WTC11 (cell line): ENCODE results near the gene ZFP64. TPM values are rescaled to one million over a fixed set of nuclear protein-coding genes. Genes with fewer than 3 reads are reported as not detected.

Source experiments
- ATAC-seq: fragments of 200-7000 bp; cut with Tn5 transposase; 2 replicates; pipeline ENCODE4 v1.10.0; 2021; ENCODE audit warnings: mild to moderate bottlenecking, moderate library complexity
- CTCF ChIA-PET: fragments of 300-600 bp; sonication (Branson Sonifier 250); formaldehyde crosslinking; loops from one replicate; lab custom pipeline; 2021; ENCODE audit warnings: antibody characterized with exemption; lab: Charles Lee
- POLR2A ChIA-PET: fragments of 350-600 bp; sonication (Branson Sonifier 250); formaldehyde crosslinking; loops from one replicate; lab custom pipeline; 2021; ENCODE audit warnings: antibody characterized with exemption; lab: Charles Lee
- DNase-seq: peaks from one replicate; pipeline ENCODE4 v3.0.0; 2021; ENCODE audit warnings: low spot score
- H3K27ac Mint-ChIP-seq: 2 replicates; pipeline ENCODE4 v1.8.0; 2021; ENCODE audit warnings: mixed read lengths
- H3K27me3 Mint-ChIP-seq: 2 replicates; pipeline ENCODE4 v1.8.0; 2021; ENCODE audit warnings: low read depth, mild to moderate bottlenecking, moderate library complexity, mixed read lengths
- H3K36me3 Mint-ChIP-seq: 2 replicates; pipeline ENCODE4 v1.8.0; 2021; ENCODE audit warnings: mixed read lengths
- H3K4me1 Mint-ChIP-seq: 2 replicates; pipeline ENCODE4 v1.8.0; 2022; ENCODE audit warnings: mixed read lengths
- H3K4me3 Mint-ChIP-seq: 2 replicates; pipeline ENCODE4 v1.8.0; 2021; ENCODE audit warnings: mild to moderate bottlenecking, moderate library complexity, mixed read lengths
- H3K9me3 Mint-ChIP-seq: 2 replicates; pipeline ENCODE4 v1.8.0; 2021; ENCODE audit warnings: mixed read lengths
- ARID4B ChIP-seq: sonication (generic); formaldehyde crosslinking; IDR thresholded peaks from 2 replicates; pipeline ENCODE4 v1.8.0; 2023; ENCODE audit warnings: missing genetic modification reagents, mild to moderate bottlenecking, borderline replicate concordance
- CTCF ChIP-seq: fragments of 200-600 bp; IDR thresholded peaks from 2 replicates; pipeline ENCODE4 v1.8.0; 2022; ENCODE audit warnings: antibody characterized with exemption
- FOXK1 ChIP-seq: sonication (generic); formaldehyde crosslinking; IDR thresholded peaks from 2 replicates; pipeline ENCODE4 v1.8.0; 2022; ENCODE audit warnings: mild to moderate bottlenecking, moderate library complexity, missing genetic modification reagents
- GABPB1 ChIP-seq: sonication (generic); formaldehyde crosslinking; IDR thresholded peaks from 2 replicates; pipeline ENCODE4 v1.8.1; 2023; ENCODE audit warnings: mild to moderate bottlenecking, missing genetic modification reagents
- GTF2I ChIP-seq: fragments of 250-450 bp; sonication (Bioruptor Pico); conservative IDR thresholded peaks from 2 replicates; pipeline ENCODE4 v1.4.0; 2021; ENCODE audit warnings: mild to moderate bottlenecking
- HMGA2 ChIP-seq: fragments of 250-450 bp; sonication (Bioruptor Pico); IDR thresholded peaks from 2 replicates; pipeline ENCODE4 v1.4.0; 2021; ENCODE audit warnings: mild to moderate bottlenecking, moderate library complexity
- JAZF1 ChIP-seq: fragments of 250-450 bp; sonication (Bioruptor Pico); IDR thresholded peaks from 2 replicates; pipeline ENCODE4 v1.9.0; 2021; ENCODE audit warnings: moderate library complexity, mild to moderate bottlenecking, inconsistent platforms
- MYBL2 ChIP-seq: sonication (generic); formaldehyde crosslinking; IDR thresholded peaks from 2 replicates; pipeline ENCODE4 v1.8.1; 2023; ENCODE audit warnings: mild to moderate bottlenecking, moderate library complexity, missing genetic modification reagents
- NFYB ChIP-seq: sonication (generic); formaldehyde crosslinking; conservative IDR thresholded peaks from 2 replicates; pipeline ENCODE4 v1.8.0; 2022; ENCODE audit warnings: low read depth, missing genetic modification reagents
- NR1H2 ChIP-seq: sonication (generic); formaldehyde crosslinking; IDR thresholded peaks from 2 replicates; pipeline ENCODE4 v1.9.0; 2021; ENCODE audit warnings: mild to moderate bottlenecking, moderate library complexity, missing genetic modification reagents
- NR2C2 ChIP-seq: sonication (generic); formaldehyde crosslinking; IDR thresholded peaks from 2 replicates; pipeline ENCODE4 v1.8.0; 2022; ENCODE audit warnings: mild to moderate bottlenecking, missing genetic modification reagents
- SMAD3 ChIP-seq: sonication (generic); formaldehyde crosslinking; IDR thresholded peaks from 2 replicates; pipeline ENCODE4 v1.8.0; 2022; ENCODE audit warnings: missing genetic modification reagents, mild to moderate bottlenecking, borderline replicate concordance
- SP1 ChIP-seq: sonication (generic); formaldehyde crosslinking; conservative IDR thresholded peaks from 2 replicates; pipeline ENCODE4 v1.8.1; 2022; ENCODE audit warnings: missing genetic modification reagents
- ZBTB43 ChIP-seq: sonication (generic); formaldehyde crosslinking; IDR thresholded peaks from 2 replicates; pipeline ENCODE4 v1.8.1; 2023; ENCODE audit warnings: mild to moderate bottlenecking, missing genetic modification reagents
- ZNF121 ChIP-seq: sonication (generic); formaldehyde crosslinking; IDR thresholded peaks from 2 replicates; pipeline ENCODE4 v1.8.0; 2023; ENCODE audit warnings: missing genetic modification reagents
- ZNF232 ChIP-seq: sonication (generic); formaldehyde crosslinking; IDR thresholded peaks from 2 replicates; pipeline ENCODE4 v1.8.0; 2022; ENCODE audit warnings: mild to moderate bottlenecking, missing genetic modification reagents
- ZNF512 ChIP-seq: sonication (generic); formaldehyde crosslinking; IDR thresholded peaks from 2 replicates; pipeline ENCODE4 v1.8.1; 2022; ENCODE audit warnings: missing genetic modification reagents, borderline replicate concordance
- total RNA-seq: library from RNA; stranded (reverse); gene quantifications from 3 replicates; pipeline ENCODE4 v1.2.3, GENCODE V29; 2021
- TF ChIP-seq, protein P1 (sequence below): sonication (generic); formaldehyde crosslinking; IDR thresholded peaks from 2 replicates; pipeline ENCODE4 v1.8.0; 2023; ENCODE audit warnings: missing genetic modification reagents

ZFP64 gene
- total RNA-seq, 1 experiment from 2014 or later: 26.1 TPM

DNA sequence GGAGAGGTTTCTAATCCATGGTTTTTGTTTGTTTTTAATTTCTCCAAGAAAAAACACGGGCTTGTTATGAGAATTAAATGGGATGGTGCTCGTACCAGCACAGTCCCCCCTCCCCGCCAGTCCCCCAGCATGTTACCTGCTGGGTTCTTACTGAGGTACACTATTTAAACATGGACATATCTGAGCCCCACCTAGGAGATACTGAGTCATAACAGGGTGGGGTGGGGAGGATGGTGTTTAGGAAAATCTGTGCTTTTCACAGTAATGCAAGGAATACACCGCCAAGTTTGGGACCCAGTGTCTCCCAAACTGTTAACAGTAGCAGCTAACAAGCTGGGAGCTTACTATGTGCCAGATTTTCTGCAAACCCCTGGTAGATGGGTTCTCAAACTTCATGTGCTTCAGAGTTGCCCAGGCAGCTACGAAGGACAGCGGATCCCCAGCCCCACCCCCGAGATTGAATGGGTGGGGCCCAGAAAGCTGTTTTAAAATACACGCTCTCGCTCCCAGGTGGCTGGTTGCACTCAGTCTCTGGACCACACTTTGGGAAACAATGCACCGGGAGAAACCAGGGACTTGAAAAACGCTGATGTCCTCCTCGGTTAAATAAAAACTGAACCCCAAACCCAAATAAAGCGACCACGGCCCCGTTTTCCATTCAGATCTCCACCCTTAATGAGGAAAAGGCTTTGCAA lies 995 bp downstream of the ZFP64 start:
- Mint-ChIP-seq H3K4me3 (peak overlapping the region; percentile 93), H3K4me1 (peaks cover 24% of the 10 kb centered on the region), H3K9me3 (no peaks in the 10 kb centered on the region), H3K27me3 (no peaks in the 10 kb centered on the region), H3K27ac (peak overlapping the region; percentile 90), H3K36me3 (peaks cover 10% of the 10 kb centered on the region)
- ChIA-PET CTCF (interaction anchor here (0.6 to 3.7 kb wide), 12 partner anchors 10 to 248 kb away, joined by 3 to 25 read pairs (median 4); no protein-coding TSS in a partner anchor), POLR2A (interaction anchor here (1.3 kb wide), 1 partner anchor 87 kb away, joined by 4 read pairs; no protein-coding TSS in a partner anchor)
- ATAC-seq: no peak
- DNase-seq: no peak
- TF ChIP-seq NR2C2 (CRISPR knock-in tag): no peak
- TF ChIP-seq ARID4B (CRISPR knock-in tag): 0 out of 2 replicates have a peak, but pooled peaks have one; percentile 0
- TF ChIP-seq FOXK1: no peak
- no peak for TF ChIP-seq ZNF512 (CRISPR knock-in tag)
- TF ChIP-seq GABPB1 (CRISPR knock-in tag): no peak
- TF ChIP-seq ZNF232: 0 out of 2 replicates have a peak, but pooled peaks have one; percentile 17

GRCh38 chr20:52181766-52182165 lies 9.8 kb downstream of the ZFP64 start:
- Mint-ChIP-seq H3K4me1 (peaks cover 4% of the 10 kb centered on the region), H3K27me3 (no peaks in the 10 kb centered on the region), H3K9me3 (no peaks in the 10 kb centered on the region), H3K36me3 (peaks cover 23% of the 10 kb centered on the region), H3K27ac (no peak overlapping the region), H3K4me3 (no peak overlapping the region)
- TF ChIP-seq ZNF121: no peak
- TF ChIP-seq, protein P1, sequence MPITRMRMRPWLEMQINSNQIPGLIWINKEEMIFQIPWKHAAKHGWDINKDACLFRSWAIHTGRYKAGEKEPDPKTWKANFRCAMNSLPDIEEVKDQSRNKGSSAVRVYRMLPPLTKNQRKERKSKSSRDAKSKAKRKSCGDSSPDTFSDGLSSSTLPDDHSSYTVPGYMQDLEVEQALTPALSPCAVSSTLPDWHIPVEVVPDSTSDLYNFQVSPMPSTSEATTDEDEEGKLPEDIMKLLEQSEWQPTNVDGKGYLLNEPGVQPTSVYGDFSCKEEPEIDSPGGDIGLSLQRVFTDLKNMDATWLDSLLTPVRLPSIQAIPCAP (CRISPR knock-in tag): no peak
- TF ChIP-seq HMGA2 (CRISPR knock-in tag): no peak
- TF ChIP-seq NFYB (CRISPR knock-in tag): no peak
- no peak for TF ChIP-seq SP1 (CRISPR knock-in tag)
- no peak for TF ChIP-seq SMAD3
- TF ChIP-seq GTF2I (CRISPR knock-in tag): no peak
- no peak for TF ChIP-seq JAZF1 (CRISPR knock-in tag)
- TF ChIP-seq NR1H2 (CRISPR knock-in tag): no peak
- TF ChIP-seq MYBL2 (CRISPR knock-in tag): no peak
- no peak for TF ChIP-seq CTCF
- TF ChIP-seq ZBTB43: no peak
- DNase-seq (no peak), ATAC-seq (no peak)
- CTCF ChIA-PET: no interaction called here
- POLR2A ChIA-PET: no interaction called here
